Endothelial cell of umbilical vein (primary cell): ENCODE data around the gene PLRG1. TPM values are rescaled to one million over a fixed set of nuclear protein-coding genes. Genes with fewer than 3 reads are reported as not detected.
"Not testable (repeated sequence)": the region's sequence is repeated elsewhere in the genome, so short reads cannot be mapped to it uniquely, and the experiment has no call there.

Source experiments
- BruUV-seq: library from RNA; stranded (reverse); fragments of 400-500 nt; replicated peaks from 2 replicates; lab custom pipeline; 2021; lab: Mats Ljungman, UMichigan
- CTCF ChIA-PET: fragments of 300-600, 350-600 bp; sonication (Branson Sonifier 250); formaldehyde crosslinking; loops from one replicate; lab custom pipeline; 2021; ENCODE audit warnings: antibody characterized with exemption, inconsistent platforms; lab: Charles Lee
- POLR2A ChIA-PET: fragments of 300-600, 350-600 bp; sonication (Branson Sonifier 250); formaldehyde crosslinking; loops from one replicate; lab custom pipeline; 2021; ENCODE audit warnings: antibody characterized with exemption, inconsistent platforms; lab: Charles Lee
- DNase-seq: peaks from one replicate; pipeline ENCODE4 v3.0.0-alpha.2; 2011; ENCODE audit warnings: low read depth, low spot score
- FAIRE-seq: peaks from 2 replicates; lab custom pipeline; 2011; peaks lifted over from hg19 to GRCh38; lab: Jason Lieb, UNC
- H2AFZ ChIP-seq: 2 replicates; pipeline ENCODE4 v1.6.0; 2012; ENCODE audit warnings: low read depth, low read length, control low read depth, inconsistent platforms
- H3K27ac ChIP-seq: 2 replicates; pipeline ENCODE4 v1.5.1; 2011; ENCODE audit warnings: low read depth, mild to moderate bottlenecking, control low read depth, low read length, moderate library complexity; ENCODE audit not compliant: insufficient read depth
- H3K27me3 ChIP-seq, 2 experiments: 2 replicates each; pipeline versions ENCODE4 v1.6.0 to v1.6.1; 2011; ENCODE audit warnings: low read length in 2 of 2, mixed read lengths in 1 of 2; ENCODE audit not compliant: control insufficient read depth in 2 of 2, insufficient read depth in 2 of 2
- H3K36me3 ChIP-seq, 2 experiments: 2 replicates in 1 of 2; 3 replicates in 1 of 2; pipeline ENCODE4 v1.5.1; 2011; ENCODE audit warnings: low read length in 2 of 2, mild to moderate bottlenecking in 1 of 2, moderate library complexity in 1 of 2; ENCODE audit not compliant: control insufficient read depth in 2 of 2, insufficient read depth in 2 of 2; ENCODE audit errors: extremely low read depth in 1 of 2
- H3K4me1 ChIP-seq: 3 replicates; pipeline ENCODE4 v1.5.1; 2011; ENCODE audit warnings: mild to moderate bottlenecking, low read length; ENCODE audit not compliant: control insufficient read depth, insufficient read depth; ENCODE audit errors: extremely low read depth
- H3K4me2 ChIP-seq: 2 replicates; pipeline ENCODE4 v1.6.1; 2011; ENCODE audit warnings: low read length, control low read depth, mixed read lengths; ENCODE audit not compliant: insufficient read depth
- H3K4me3 ChIP-seq, 3 experiments: fragments of 200-600 bp in 1 of 3; sonication (generic), shearing (Covaris generic) in 1 of 3; replicated peaks in 1 of 3; 2 replicates each; pipeline ENCODE4 v1.5.1; 2011 to 2016; ENCODE audit warnings: control low read depth in 3 of 3, low read length in 3 of 3, mild to moderate bottlenecking in 2 of 3, inconsistent platforms in 1 of 3, low read depth in 1 of 3, moderate library complexity in 1 of 3; ENCODE audit not compliant: insufficient read depth in 1 of 3
- H3K79me2 ChIP-seq: 2 replicates; pipeline ENCODE4 v1.6.0; 2012; ENCODE audit warnings: low read length, inconsistent platforms; ENCODE audit not compliant: control insufficient read depth, insufficient read depth
- H3K9ac ChIP-seq: replicated peaks from 2 replicates; pipeline ENCODE3; 2011; ENCODE audit warnings: low read length, control low read depth; ENCODE audit not compliant: insufficient read depth; ENCODE audit errors: extremely low read depth
- H3K9me1 ChIP-seq: replicated peaks from 3 replicates; pipeline ENCODE4 v1.6.0; 2011; ENCODE audit warnings: mild to moderate bottlenecking, low read length; ENCODE audit not compliant: control insufficient read depth, insufficient read depth; ENCODE audit errors: extremely low read depth
- H3K9me3 ChIP-seq: replicated peaks from 2 replicates; pipeline ENCODE4 v1.5.1; 2012; ENCODE audit warnings: low read length, inconsistent platforms; ENCODE audit not compliant: control insufficient read depth, insufficient read depth
- H4K20me1 ChIP-seq: replicated peaks from 2 replicates; pipeline ENCODE3; 2011; ENCODE audit warnings: mild to moderate bottlenecking, low read length; ENCODE audit not compliant: control insufficient read depth, insufficient read depth; ENCODE audit errors: extremely low read depth
- CTCF ChIP-seq, 2 donors: IDR thresholded peaks; 1 replicate in 1 of 2; 2 replicates in 1 of 2; pipeline ENCODE4 v1.5.1; 2011; ENCODE audit warnings: low read length in 2 of 2, mild to moderate bottlenecking in 2 of 2, moderate library complexity in 2 of 2, control low read depth in 1 of 2, inconsistent platforms in 1 of 2, low read depth in 1 of 2; ENCODE audit not compliant: insufficient read depth in 1 of 2; ENCODE audit errors: extremely low read depth in 1 of 2
- EZH2 ChIP-seq: IDR thresholded peaks from 2 replicates; pipeline ENCODE4 v1.6.1; 2012; ENCODE audit warnings: borderline replicate concordance, low read depth, mild to moderate bottlenecking, moderate library complexity, low read length, inconsistent platforms; ENCODE audit not compliant: severe bottlenecking
- FOS ChIP-seq: IDR thresholded peaks from 2 replicates; pipeline ENCODE4 v1.6.1; 2011; ENCODE audit warnings: mild to moderate bottlenecking, low read length, moderate library complexity, borderline replicate concordance; ENCODE audit not compliant: insufficient read depth
- GATA2 ChIP-seq: IDR thresholded peaks from 2 replicates; pipeline ENCODE4 v1.7.0; 2011; ENCODE audit warnings: low read depth, mild to moderate bottlenecking, moderate library complexity, mixed read lengths, low read length; ENCODE audit not compliant: insufficient read length, insufficient read depth
- JUN ChIP-seq: IDR thresholded peaks from 2 replicates; pipeline ENCODE4 v1.6.1; 2011; ENCODE audit warnings: borderline replicate concordance, low read depth; ENCODE audit not compliant: insufficient read length, insufficient read depth
- MAX ChIP-seq: IDR thresholded peaks from 2 replicates; pipeline ENCODE4 v1.6.1; 2011; ENCODE audit not compliant: insufficient read depth, insufficient read length
- MYC ChIP-seq: IDR thresholded peaks from one replicate; pipeline ENCODE4 v1.6.1; 2011; ENCODE audit warnings: mild to moderate bottlenecking, low read depth, low read length
- POLR2A ChIP-seq: IDR thresholded peaks from 2 replicates; pipeline ENCODE4 v1.6.1; 2012; ENCODE audit warnings: low read depth, mild to moderate bottlenecking, control low read depth, low read length
- POLR2AphosphoS5 ChIP-seq: IDR thresholded peaks from 2 replicates; pipeline ENCODE4 v1.6.1; 2012; ENCODE audit warnings: low read depth, mild to moderate bottlenecking, control low read depth, low read length, moderate library complexity; ENCODE audit not compliant: insufficient read depth
- dilution Hi-C: fragments of 300-500 bp; cut with MboI; formaldehyde crosslinking; loops from one replicate; pipeline ENCODE4 v1.15.0; 2019; ENCODE audit warnings: low sequenced_read_pairs; ENCODE audit not compliant: extremely low pct_ligation_motif_present
- intact Hi-C: fragments of 100-400 bp; cut with micrococcal nuclease; formaldehyde crosslinking; loops from one replicate; pipeline ENCODE4 v1.10.0; 2022
- polyA plus RNA-seq, 4 experiments: library from polyadenylated mRNA; depleted of rRNA in 3 of 4; stranded (reverse) in 3 of 4; unstranded in 1 of 4; fragments of >200 nt; gene quantifications; 2 replicates each; pipeline versions ENCODE4 v1.2.1 to v1.2.3, GENCODE V29; 2011 to 2012; ENCODE audit warnings: missing spikeins in 1 of 4
- total RNA-seq: library from RNA; stranded (reverse); gene quantifications from 2 replicates; pipeline ENCODE4 v1.2.3, GENCODE V29; 2021

PLRG1 gene
- total and polyA plus RNA-seq, 2 donors (not counting 3 experiments of a cell fraction or from before 2014, with no cell fraction given), result 50.9 to 91.9 TPM

- dilution Hi-C loops, result no loop called here
- TF ChIP-seq FOS, result no peak
- no peak for TF ChIP-seq POLR2AphosphoS5
- TF ChIP-seq MYC, result no peak
- no peak for TF ChIP-seq EZH2
- no peak for TF ChIP-seq POLR2A
- TF ChIP-seq JUN, result no peak
- TF ChIP-seq MAX, result no peak
- no peak for TF ChIP-seq CTCF (IDR thresholded peaks at IDR 0.05; ENCODE audit: extremely low read depth in 1 of 2, insufficient read depth in 1 of 2, low read depth in 1 of 2, low read length in 2 of 2)
- TF ChIP-seq GATA2, result no peak
- H3K9me3 ChIP-seq, result no peaks in the 10 kb centered on the region
- no peaks in the 10 kb centered on the region for H3K36me3 ChIP-seq
- H3K9ac ChIP-seq, result no peak overlapping the region
- H3K79me2 ChIP-seq, result no peaks in the 10 kb centered on the region
- intact Hi-C loops, result no loop called here
- no peak overlapping the region for H3K4me3 ChIP-seq
- DNase-seq, result no peak
- CTCF ChIA-PET, result interaction anchor here (1.5 to 1.7 kb wide), 2 partner anchors 23 to 37 kb away, joined by 6 to 7 read pairs; no protein-coding TSS in a partner anchor
- no peak overlapping the region for H2AFZ ChIP-seq
- H3K27me3 ChIP-seq, result no peaks in the 10 kb centered on the region
- no peaks in the 10 kb centered on the region for H3K9me1 ChIP-seq
- H3K4me2 ChIP-seq, result no peak overlapping the region
- no peaks in the 10 kb centered on the region for H3K4me1 ChIP-seq
- POLR2A ChIA-PET, result no interaction called here
- no peaks in the 10 kb centered on the region for H4K20me1 ChIP-seq
- FAIRE-seq, result no peak
- H3K27ac ChIP-seq, result no peak overlapping the region
- no TSS peak for BruUV-seq
Measured at GRCh38 chr4:154595807-154596206, 45.6 kb upstream of the PLRG1 start.

- dilution Hi-C loops, H3K27ac ChIP-seq, intact Hi-C loops, H3K4me3 ChIP-seq, H3K4me2 ChIP-seq, H2AFZ ChIP-seq, DNase-seq, H3K36me3 ChIP-seq, H3K9me1 ChIP-seq, H3K4me1 ChIP-seq, H3K79me2 ChIP-seq, H3K27me3 ChIP-seq, H3K9me3 ChIP-seq, H3K9ac ChIP-seq, H4K20me1 ChIP-seq, BruUV-seq, FAIRE-seq: not testable (repeated sequence)
- ChIA-PET CTCF (interaction anchor here (1.1 to 1.2 kb wide), 2 partner anchors 9 to 25 kb away, joined by 3 to 4 read pairs; no protein-coding TSS in a partner anchor), POLR2A (interaction anchor here (1.0 kb wide), 1 partner anchor 186 kb away, joined by 3 read pairs; no protein-coding TSS in a partner anchor)
Measured at GRCh38 chr4:154594343-154594742, 44.1 kb upstream of the PLRG1 start.
